Neuron (in vitro differentiated cells): ENCODE measurements around the gene HSD17B1.

Source experiments
- H2AFZ ChIP-seq: one replicate; pipeline ENCODE4 v1.6.1; 2013; ENCODE audit warnings: low read depth, mild to moderate bottlenecking, inconsistent platforms, low read length, moderate library complexity
- H3K27me3 ChIP-seq: one replicate; pipeline ENCODE4 v1.6.1; 2013; ENCODE audit warnings: low read length; ENCODE audit not compliant: insufficient read depth
- H3K36me3 ChIP-seq: one replicate; pipeline ENCODE4 v1.6.1; 2013; ENCODE audit warnings: low read length; ENCODE audit not compliant: insufficient read depth
- H3K4me1 ChIP-seq: one replicate; pipeline ENCODE4 v1.6.1; 2013; ENCODE audit warnings: low read length; ENCODE audit not compliant: insufficient read depth
- H3K4me3 ChIP-seq: 2 replicates; pipeline ENCODE4 v1.5.1; 2013; ENCODE audit warnings: mild to moderate bottlenecking, low read length, moderate library complexity
- H3K9me3 ChIP-seq: one replicate; pipeline ENCODE4 v1.6.1; 2013; ENCODE audit warnings: low read length

The HSD17B1 gene

DNA sequence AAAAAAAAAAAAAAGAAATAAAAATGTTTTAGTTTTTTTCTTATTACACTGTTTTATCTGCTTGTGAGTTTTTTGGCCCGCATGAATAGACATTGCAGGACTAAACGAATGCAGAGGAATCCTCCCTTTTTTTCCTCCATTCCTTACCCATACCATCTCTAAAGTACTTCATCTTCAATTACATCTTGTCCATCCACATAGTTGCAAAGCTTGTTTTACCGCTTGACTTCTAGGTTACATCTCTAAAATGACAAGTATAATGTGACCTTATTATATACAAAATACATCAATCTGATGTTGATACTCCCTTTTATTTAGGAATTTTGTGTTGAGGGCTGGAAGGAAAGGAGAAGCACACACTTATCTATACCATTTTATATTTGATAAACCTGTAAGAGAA is 43.7 kb downstream of the HSD17B1 start:
- no peaks in the 10 kb centered on the region for H3K4me1 ChIP-seq
- H3K9me3 ChIP-seq = no peaks in the 10 kb centered on the region
- H3K4me3 ChIP-seq = no peak overlapping the region
- no peak overlapping the region for H2AFZ ChIP-seq
- no peaks in the 10 kb centered on the region for H3K27me3 ChIP-seq
- peaks cover 16% of the 10 kb centered on the region for H3K36me3 ChIP-seq

DNA sequence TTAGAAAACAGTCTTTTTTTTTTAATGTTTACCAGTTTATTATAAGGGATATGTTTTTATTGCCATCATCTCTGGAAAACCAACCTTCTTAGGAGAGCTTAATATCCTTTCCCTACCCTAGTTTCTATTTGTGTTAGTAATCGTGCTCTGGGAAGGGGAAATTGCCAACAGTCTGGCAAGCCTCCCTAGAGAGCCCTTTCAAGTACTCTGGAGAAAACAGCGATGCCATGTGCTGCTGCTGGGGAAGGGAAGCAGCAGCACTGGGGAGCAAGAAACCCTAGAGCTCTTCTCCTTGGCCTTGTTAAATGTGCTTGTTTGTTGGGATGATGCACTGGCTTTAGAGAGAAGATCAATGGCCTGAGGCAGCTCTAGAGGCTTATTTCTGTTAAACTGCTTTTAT is 46.2 kb downstream of the HSD17B1 start:
- Histone ChIP-seq H3K4me1 (no peaks in the 10 kb centered on the region), H3K36me3 (peaks cover 7% of the 10 kb centered on the region), H3K9me3 (no peaks in the 10 kb centered on the region), H2AFZ (no peak overlapping the region), H3K4me3 (no peak overlapping the region), H3K27me3 (no peaks in the 10 kb centered on the region)

DNA sequence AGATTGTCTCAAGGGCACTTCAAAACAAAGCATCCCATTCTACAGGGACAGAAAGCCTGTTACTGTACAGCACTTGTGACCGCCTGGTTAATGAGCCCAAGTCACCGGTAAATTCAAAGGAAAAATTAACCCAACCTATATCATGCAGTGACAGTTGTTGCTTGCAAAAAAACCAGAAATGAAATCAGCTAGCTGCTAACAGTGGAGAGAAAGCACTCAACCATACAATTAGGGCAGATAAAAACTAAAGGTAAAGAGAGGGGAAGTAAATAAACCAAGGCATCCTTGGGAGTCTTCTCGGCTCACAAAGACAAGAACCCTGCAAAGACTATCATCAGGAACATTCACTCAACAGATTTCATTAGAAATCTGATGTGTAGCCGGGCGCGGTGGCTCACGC is 50.6 kb downstream of the HSD17B1 start:
- Histone ChIP-seq H3K4me1 (peaks cover 15% of the 10 kb centered on the region), H3K4me3 (no peak overlapping the region), H3K9me3 (no peaks in the 10 kb centered on the region), H3K36me3 (peaks cover 3% of the 10 kb centered on the region), H3K27me3 (no peaks in the 10 kb centered on the region), H2AFZ (no peak overlapping the region)
